GM21526 (cell line): ENCODE data around the gene STX4.

Source experiments
- ATAC-seq: cut with Tn5 transposase; IDR thresholded peaks from one replicate; pipeline ENCODE4 v1.9.1; 2021; ENCODE audit warnings: moderate library complexity; ENCODE audit not compliant: unreplicated experiment, low FRiP score

STX4 gene

DNA sequence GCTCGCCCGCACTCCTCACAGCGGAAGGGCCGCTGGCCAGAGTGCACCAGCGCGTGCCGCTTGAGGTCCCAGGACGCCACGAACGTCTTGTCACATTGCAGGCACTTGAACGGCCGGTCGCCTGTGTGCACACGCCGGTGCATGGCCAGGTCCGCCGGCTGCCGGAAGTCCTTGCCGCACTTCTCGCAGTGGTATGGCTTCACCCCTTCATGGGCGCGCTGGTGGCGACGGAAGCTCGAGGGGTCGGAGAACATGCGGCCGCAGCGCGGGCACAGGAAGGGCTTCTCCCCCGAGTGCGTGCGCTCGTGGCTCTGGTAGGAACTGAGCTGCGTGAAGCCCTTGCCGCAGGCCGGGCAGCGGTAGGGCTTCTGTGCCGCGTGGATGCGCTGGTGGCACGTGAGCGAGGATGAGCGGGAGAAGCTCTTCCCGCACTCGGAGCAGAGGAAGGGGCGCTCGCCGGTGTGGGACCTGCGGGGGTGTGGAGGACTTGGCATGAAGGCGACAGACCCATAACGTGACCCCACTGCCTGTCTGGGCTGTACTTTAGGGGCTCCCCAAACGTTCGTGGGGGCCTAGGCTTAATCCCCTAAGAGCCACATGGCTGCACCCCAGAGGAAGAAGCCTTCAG lies 28.6 kb downstream of the STX4 start:
- ATAC-seq: no peak

DNA sequence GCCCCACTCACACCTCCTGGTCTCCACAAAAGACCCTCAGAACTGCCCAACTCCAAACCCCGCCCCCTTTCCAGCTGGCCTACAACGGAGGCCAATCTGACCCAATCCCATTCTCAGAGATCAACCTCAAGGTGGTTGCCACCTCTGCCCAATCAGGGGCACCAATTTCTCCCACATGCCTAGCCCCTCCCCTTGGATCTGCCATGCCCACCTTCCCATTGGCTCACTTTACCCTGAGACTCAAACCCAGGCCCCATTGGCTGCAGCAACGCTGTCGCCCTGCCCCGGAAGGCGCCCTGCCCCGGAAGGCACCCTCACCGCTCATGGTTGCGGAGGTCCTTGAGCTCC lies 30.1 kb downstream of the STX4 start:
- ATAC-seq: no peak

DNA sequence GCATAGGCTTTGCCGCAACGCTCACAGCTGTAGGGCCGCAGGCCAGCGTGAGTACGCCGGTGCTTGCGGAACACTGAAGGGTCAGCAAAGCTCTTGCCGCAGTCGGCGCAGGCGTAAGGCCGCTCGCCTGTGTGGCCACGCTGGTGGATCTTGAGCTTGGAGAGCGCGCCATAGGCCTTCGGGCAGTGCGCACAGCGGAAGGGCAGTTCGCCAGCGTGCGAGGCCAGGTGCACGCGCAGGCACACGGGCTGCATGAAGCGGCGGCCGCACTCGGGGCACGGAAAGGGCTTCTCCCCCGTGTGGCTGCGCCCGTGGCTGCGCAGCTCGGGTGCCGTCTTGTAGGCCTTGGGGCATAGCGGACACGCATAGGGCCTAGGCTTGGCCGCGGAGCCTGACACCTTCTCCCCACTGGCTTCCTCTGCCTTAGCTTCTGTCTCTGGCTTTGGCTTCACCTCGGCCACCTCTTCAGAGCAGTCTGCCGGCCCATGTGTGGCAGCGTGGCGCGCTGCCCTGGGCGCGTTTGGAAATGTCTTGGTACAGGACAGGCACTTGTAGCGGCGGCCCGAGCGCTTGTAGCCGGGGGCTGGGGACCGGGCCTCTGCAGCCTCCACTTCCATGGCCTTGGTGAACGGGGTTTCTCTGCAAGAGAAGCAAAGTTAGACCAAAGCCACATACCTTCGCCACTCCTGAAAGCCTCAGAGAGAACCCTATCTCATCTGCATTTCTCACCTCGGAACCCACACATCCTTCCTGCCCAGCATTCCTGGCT lies 30.7 kb downstream of the STX4 start:
- ATAC-seq: no peak

DNA sequence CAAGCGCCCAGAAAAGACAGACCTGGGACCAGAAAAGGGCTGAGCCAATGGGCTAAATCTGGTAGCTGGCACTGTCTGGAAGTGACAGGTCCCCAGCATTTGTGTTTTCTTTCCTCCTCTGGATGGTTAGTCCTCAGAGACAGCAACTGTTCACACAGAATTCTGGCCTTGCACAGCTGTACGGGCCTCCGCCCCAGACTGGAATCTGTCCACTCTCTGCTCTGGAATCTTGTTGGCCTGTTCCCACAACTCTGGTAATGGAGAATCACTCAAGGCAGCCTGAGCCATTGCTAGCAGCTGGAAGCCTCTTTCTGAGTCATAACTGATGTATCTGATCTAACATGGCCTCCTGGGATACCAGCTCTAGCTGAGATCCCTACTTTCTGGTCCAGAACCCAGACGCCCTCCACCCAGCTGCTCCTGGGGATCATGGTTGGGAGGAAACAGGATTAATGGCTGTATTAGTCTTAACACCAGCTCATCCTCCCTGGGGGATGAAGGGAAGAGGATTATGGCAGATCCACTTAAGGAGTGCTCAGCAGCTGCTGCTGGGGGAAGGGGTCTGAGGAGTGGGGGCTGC lies 31.6 kb downstream of the STX4 start:
- no peak for ATAC-seq

DNA sequence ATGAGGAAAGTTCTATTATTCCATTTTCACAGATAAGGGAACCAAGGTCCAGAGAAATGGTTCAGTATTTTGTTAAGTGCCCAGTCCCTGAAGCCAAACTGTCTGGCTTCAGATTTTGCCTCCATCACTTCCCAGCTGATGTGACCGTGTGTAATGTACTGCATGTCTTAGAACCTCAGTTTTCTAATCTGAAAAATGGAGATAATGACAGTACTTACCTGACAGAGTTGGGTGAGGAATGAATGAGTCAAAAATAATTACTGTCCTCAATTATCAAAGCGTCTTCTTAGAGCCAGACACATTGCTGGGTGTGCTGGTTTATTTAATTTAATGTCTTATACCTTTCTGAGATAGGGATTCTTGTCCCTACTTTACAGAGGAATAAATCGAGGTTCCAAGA lies 34.0 kb downstream of the STX4 start:
- no peak for ATAC-seq

DNA sequence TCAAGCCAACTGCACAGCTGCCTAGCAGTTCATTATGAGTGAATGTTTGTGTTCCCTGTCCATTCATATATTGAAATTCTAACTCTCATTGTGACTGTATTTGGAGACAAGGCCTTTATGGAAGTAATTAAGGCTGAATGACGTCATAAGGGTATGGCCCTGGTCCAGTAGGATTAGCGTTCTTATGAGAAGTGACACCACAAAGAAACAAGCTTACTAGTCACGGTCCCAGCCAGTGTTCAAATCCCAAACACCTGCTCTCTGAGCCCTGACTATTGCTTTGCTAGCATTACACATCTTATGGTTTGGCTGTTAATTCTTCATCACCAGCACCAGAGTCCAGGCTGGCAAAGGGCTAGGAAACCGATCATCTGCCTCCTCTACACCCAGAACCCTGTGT lies 38.5 kb downstream of the STX4 start:
- no peak for ATAC-seq

DNA sequence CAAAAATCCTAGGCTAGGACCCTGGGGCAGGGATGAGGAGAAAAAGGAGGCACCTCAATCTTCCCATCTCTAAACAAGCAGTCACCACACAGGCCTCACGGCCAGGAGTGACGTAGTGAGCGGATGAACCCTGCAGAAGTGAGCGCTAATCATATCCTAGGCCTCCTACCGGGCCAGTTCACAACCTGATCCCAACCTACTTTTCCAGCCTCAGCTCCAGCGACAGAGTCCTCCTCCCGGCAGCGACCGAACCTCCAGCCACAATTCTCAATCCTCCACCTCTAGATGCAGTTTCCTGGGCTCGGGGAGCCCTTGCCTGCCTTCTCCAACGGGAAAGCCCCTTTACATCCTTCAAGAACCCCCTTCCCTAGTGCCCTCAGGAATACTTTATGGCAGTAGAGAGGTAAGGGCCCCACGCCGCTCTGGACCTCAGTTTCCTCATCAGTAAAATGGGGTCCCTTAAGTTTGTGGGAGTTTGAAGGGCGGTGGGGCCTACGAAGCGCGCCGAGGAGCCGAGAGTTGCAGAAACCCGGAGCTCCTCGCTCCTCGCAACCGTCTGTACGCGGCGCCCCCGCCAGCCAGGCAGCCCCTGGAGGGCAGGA lies 39.3 kb downstream of the STX4 start:
- ATAC-seq: peak; percentile 4

DNA sequence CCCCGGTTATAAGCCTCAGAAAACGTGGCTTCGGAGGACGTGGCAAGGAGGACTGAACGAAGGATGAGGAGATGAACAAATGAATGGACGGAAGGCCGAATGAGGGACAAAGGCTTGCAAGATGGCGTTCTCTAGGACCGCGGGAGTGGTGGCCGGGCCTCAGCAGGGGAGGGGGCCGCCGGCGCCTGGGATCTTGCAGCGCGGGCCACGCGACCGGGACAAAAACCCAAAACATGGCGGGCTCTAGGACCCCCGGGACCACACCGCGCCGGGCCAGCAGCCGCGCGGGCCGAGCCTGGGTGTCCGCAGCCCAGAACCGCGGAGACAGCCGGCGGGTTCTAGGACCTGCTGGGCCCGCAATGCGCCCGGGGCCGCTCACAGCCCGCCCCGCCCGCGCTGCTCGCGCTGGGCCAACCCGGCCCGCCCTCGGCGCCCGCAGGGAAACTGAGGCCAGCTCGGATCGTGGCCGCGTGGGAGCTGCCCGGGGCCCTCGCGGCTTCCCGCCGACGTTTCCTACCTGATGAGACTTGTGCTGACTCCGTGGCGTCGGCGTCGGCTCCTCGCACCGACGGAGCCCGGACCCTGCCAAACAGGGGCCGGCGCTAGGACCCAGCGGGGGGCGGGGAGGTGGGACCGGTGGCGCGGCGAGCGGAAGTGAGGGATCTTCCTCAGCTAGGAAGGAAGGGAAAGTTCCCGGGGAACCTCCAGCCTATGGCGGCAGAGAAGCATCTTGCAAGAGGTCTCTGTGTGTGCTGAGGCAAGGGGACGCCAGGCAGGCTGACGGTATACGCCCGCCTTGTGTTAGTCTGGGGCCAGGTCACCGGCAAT lies 40.0 kb downstream of the STX4 start:
- ATAC-seq: peak; percentile 44

DNA sequence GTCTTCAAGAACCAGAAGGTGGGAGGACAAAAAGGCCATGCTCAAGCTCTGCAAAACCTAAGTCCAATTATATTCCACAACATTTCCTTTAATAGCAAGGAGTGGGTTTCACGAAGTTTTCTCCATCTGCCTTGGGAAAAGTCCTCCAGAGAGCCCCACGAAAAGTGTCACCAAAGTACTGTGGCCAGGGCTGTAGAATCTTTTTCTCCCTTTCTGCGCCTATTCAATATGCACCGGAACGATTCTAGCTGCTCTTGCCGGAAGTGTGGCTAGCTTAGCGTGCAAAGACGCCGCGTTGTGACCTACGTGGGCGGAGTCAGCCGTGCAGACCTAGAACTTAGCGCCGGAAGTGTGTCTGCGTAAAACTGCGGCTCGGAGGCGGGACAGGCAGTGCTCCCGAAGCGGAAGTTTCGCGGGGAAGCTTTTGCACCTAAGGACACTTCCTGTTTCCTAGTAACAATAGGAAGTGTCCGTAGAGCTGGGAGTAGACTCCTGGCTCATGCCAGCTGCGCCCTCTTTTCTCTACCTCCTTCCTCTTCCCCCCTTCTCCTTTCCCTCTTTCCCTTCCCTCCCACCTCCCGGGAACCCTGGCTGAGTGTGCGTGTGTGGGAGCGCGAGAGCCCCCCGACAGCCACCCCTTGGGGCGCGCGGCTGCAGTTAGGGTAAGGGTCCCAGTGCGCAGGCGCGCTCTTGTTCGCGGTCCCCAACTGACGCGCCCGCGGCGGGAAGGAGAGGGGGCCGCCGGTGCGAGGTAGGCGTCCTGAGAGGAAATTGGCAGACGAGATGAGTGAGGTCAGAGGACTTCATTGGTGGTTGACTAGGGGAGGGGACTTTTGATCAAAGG lies 40.8 kb downstream of the STX4 start, which contains the start of the genes ZNF646 and ZNF668:
Gene ZNF646, plus strand, starts transcription at position 453 of the 844 bp plus-strand sequence. CDS start 1,903 bp downstream, outside the sequence.
Gene ZNF668, minus strand, starts transcription at position 271 of the 844 bp plus-strand sequence. CDS start 9,781 bp downstream, outside the sequence.
- ATAC-seq: peak; percentile 55

DNA sequence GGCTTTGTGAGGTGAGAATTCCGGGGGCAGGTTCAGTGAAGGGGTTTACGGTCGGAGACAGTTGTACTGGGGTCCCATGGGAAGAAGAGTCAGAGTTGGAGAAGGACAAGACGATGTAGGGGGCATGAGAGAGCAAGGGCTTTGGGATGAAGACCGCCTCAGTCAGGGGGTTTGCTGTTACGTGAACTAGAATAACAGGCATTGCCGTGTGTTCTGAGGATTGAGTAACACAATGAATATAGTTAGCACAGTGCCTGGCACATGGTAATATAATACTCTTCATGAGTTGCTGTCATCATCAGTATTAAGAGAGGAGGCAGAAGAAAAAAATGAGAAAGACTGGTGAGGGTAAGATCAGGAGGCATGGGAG lies 41.4 kb downstream of the STX4 start:
- no peak for ATAC-seq

DNA sequence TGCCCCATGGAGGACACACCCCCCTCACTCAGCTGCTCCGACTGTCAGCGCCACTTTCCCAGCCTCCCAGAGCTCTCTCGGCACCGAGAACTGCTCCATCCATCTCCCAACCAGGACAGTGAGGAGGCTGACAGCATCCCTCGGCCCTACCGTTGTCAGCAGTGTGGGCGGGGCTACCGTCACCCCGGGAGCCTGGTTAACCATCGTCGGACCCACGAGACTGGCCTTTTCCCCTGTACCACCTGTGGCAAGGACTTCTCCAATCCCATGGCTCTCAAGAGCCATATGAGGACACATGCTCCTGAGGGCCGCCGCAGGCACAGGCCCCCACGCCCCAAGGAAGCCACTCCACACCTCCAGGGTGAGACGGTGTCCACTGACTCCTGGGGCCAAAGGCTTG lies 43.0 kb downstream of the STX4 start:
- no peak for ATAC-seq

DNA sequence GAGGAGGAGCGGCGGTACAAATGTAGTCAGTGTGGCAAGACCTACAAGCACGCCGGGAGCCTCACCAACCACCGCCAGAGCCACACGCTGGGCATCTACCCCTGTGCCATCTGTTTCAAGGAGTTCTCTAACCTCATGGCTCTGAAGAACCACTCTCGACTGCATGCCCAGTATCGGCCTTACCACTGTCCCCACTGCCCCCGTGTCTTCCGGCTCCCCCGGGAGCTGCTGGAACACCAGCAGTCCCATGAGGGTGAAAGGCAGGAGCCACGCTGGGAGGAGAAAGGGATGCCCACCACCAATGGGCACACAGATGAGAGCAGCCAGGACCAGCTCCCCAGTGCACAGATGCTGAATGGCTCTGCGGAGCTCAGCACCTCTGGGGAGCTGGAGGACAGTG lies 43.7 kb downstream of the STX4 start:
- no peak for ATAC-seq

DNA sequence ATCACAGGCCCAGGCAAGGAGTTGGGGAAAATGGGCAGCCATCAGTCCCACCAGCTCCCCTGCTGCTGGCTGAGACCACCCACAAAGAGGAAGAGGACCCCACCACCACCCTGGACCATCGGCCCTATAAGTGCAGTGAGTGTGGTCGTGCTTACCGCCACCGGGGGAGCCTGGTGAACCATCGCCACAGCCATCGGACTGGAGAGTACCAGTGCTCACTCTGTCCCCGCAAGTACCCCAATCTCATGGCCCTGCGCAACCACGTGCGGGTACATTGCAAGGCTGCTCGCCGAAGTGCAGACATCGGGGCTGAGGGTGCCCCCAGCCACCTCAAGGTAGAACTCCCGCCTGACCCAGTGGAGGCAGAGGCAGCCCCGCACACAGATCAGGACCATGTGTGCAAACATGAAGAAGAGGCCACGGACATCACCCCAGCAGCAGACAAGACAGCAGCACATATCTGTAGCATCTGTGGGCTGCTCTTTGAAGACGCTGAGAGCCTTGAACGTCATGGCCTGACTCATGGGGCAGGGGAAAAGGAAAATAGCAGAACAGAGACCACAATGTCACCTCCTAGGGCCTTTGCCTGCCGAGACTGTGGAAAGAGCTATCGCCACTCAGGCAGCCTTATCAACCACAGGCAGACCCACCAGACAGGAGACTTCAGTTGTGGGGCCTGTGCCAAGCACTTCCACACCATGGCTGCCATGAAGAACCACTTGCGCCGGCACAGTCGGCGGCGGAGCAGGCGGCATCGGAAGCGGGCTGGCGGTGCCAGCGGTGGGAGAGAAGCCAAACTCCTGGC lies 44.4 kb downstream of the STX4 start:
- no peak for ATAC-seq

DNA sequence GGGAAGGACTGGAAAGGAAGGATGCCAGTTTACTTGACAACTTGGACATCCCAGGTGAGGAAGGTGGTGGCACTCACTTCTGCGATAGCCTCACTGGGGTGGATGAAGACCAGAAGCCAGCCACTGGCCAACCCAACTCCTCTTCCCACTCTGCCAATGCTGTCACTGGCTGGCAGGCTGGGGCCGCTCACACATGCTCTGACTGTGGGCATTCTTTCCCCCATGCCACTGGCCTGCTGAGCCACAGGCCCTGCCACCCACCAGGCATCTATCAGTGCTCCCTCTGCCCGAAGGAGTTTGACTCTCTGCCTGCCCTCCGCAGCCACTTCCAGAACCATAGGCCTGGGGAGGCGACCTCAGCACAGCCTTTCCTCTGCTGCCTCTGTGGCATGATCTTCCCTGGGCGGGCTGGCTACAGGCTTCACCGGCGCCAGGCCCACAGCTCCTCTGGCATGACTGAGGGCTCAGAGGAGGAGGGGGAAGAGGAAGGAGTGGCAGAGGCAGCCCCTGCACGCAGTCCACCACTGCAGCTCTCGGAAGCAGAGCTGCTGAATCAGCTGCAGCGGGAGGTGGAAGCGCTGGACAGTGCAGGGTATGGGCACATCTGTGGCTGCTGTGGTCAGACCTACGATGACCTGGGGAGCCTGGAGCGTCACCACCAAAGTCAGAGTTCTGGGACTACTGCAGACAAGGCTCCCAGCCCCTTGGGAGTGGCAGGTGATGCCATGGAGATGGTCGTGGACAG lies 45.4 kb downstream of the STX4 start:
- no peak for ATAC-seq

DNA sequence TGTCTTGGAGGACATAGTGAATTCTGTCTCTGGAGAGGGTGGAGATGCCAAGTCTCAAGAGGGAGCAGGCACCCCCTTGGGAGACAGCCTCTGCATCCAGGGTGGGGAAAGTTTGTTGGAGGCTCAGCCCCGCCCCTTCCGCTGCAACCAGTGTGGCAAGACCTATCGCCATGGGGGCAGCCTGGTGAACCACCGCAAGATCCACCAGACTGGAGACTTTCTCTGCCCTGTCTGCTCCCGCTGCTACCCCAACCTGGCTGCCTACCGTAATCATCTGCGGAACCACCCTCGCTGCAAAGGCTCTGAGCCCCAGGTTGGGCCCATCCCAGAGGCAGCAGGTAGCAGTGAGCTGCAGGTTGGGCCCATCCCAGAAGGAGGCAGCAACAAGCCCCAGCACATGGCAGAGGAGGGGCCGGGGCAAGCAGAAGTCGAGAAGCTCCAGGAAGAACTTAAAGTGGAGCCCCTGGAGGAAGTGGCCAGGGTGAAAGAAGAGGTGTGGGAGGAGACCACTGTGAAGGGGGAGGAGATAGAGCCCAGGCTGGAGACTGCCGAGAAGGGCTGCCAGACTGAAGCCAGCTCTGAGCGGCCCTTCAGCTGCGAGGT lies 46.1 kb downstream of the STX4 start:
- ATAC-seq: no peak

DNA sequence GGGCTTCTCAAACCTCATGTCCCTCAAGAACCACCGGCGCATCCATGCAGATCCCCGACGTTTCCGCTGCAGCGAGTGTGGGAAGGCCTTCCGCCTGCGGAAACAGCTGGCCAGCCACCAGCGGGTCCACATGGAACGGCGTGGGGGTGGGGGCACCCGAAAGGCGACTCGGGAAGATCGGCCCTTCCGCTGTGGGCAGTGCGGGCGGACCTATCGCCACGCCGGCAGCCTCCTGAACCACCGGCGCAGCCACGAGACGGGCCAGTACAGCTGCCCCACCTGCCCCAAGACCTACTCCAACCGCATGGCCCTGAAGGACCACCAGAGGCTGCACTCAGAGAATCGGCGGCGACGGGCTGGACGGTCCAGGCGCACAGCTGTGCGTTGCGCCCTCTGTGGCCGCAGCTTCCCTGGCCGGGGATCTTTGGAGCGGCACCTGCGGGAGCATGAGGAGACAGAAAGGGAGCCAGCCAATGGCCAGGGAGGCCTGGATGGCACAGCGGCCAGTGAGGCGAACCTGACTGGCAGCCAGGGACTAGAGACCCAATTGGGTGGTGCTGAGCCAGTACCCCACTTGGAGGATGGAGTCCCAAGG lies 46.8 kb downstream of the STX4 start:
- ATAC-seq: no peak

DNA sequence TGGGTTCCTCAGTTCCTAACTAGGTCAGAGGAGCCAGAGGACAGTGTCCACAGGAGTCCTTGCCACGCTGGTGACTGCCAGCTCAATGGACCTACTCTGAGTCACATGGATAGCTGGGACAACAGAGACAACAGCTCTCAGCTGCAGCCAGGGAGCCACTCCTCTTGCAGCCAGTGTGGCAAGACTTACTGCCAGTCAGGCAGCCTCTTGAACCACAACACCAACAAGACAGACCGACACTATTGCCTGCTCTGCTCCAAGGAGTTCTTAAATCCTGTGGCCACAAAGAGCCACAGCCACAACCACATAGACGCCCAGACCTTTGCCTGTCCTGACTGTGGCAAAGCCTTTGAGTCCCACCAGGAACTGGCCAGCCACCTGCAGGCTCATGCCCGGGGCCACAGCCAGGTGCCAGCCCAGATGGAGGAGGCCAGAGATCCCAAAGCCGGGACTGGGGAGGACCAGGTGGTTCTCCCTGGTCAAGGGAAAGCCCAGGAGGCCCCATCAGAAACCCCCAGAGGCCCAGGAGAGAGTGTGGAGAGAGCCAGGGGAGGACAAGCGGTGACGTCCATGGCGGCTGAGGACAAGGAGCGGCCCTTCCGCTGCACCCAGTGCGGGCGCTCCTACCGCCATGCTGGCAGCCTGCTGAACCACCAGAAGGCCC lies 47.5 kb downstream of the STX4 start:
- no peak for ATAC-seq
